Immature natural killer cell (primary cell): ENCODE measurements around the gene CACNG8. TPM values are rescaled to one million over a fixed set of nuclear protein-coding genes. Genes with fewer than 3 reads are reported as not detected.
"Not testable (repeated sequence)": the region's sequence is repeated elsewhere in the genome, so short reads cannot be mapped to it uniquely, and the experiment has no call there.

ENCODE experiments used
- DNase-seq, 3 donors: peaks; one replicate each; pipeline ENCODE4 v3.0.0; 2022; ENCODE audit warnings: mixed read lengths in 1 of 3
- H3K27ac Mint-ChIP-seq, 6 donors: one replicate each; pipeline ENCODE4 v1.8.0; 2020; ENCODE audit warnings: mixed read lengths in 6 of 6, mild to moderate bottlenecking in 5 of 6, inconsistent platforms in 4 of 6, moderate library complexity in 3 of 6
- H3K27me3 Mint-ChIP-seq, 3 donors: one replicate each; pipeline ENCODE4 v1.8.0; 2020 to 2021; ENCODE audit warnings: low read depth in 3 of 3, mild to moderate bottlenecking in 3 of 3, mixed read lengths in 3 of 3, moderate library complexity in 3 of 3, inconsistent platforms in 1 of 3
- H3K36me3 Mint-ChIP-seq, 3 donors: one replicate each; pipeline ENCODE4 v1.8.0; 2020; ENCODE audit warnings: mixed read lengths in 3 of 3, inconsistent platforms in 2 of 3, mild to moderate bottlenecking in 2 of 3
- H3K4me1 Mint-ChIP-seq, 2 donors: one replicate each; pipeline ENCODE4 v1.8.0; 2020; ENCODE audit warnings: inconsistent platforms in 2 of 2, mild to moderate bottlenecking in 2 of 2, mixed read lengths in 2 of 2, moderate library complexity in 1 of 2
- H3K4me3 Mint-ChIP-seq, 5 donors: one replicate each; pipeline ENCODE4 v1.8.0; 2020; ENCODE audit warnings: mild to moderate bottlenecking in 5 of 5, mixed read lengths in 5 of 5, inconsistent platforms in 3 of 5, moderate library complexity in 3 of 5
- H3K9me3 Mint-ChIP-seq, 6 donors: one replicate each; pipeline ENCODE4 v1.8.0; 2020; ENCODE audit warnings: mild to moderate bottlenecking in 6 of 6, mixed read lengths in 6 of 6, inconsistent platforms in 4 of 6, moderate library complexity in 3 of 6
- polyA plus RNA-seq, 3 donors: library from polyadenylated mRNA; unstranded; fragments of 300-500 nt; fragmentation: Illumina TruSeq; gene quantifications; one replicate each; pipeline ENCODE4 v1.2.3, GENCODE V29; 2021

The CACNG8 gene
- polyA plus RNA-seq, 3 donors from 2014 or later, result not detected

DNA sequence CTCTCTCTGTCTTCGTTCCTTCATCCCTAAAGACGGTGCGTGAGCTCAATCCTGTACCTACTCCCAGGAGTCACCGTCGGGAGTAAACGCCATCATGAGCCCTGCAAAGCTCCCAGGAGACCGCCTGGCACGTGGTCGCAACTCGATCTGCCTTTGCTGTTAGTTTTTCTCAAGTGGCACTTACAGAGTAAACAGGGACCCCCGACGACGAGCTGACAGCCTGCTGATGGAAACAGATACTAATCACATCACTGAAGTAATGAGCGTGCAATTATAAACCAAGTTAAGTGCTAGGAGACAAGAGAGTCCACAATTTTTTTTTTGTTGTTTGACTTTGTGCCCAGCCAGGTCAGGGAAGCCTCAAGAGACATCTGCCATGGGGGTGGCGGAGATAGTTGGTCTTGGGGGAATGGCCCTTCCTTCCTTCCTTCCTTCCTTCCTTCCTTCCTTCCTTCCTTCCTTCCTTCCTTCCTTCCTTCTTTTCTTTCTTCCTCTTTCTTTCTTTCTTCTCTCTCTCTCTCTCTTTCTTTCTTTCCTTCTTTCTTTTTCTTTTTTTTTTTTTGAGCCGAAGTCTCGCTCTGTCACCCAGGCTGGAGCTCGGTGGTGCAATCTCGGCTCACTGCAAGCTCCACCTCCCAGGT is 52.3 kb downstream of the CACNG8 start:
- Mint-ChIP-seq H3K4me1 (no peaks in the 10 kb centered on the region), H3K36me3 (no peaks in the 10 kb centered on the region), H3K27ac (no peak overlapping the region), H3K4me3 (no peak overlapping the region), H3K9me3 (no peaks in the 10 kb centered on the region), H3K27me3 (peaks cover 2 to 15% (median 8%) of the 10 kb centered on the region in 3 donors)
- no peak for DNase-seq

- DNase-seq, result no peak
- Mint-ChIP-seq H3K4me1 (no peaks in the 10 kb centered on the region), H3K9me3 (no peaks in the 10 kb centered on the region), H3K27me3 (peaks cover 2 to 19% (median 9%) of the 10 kb centered on the region in 3 donors), H3K36me3 (no peaks in the 10 kb centered on the region), H3K27ac (no peak overlapping the region), H3K4me3 (no peak overlapping the region)
These were observed 54.5 kb downstream of the CACNG8 start for GRCh38 chr19:54017261-54017660.

DNA sequence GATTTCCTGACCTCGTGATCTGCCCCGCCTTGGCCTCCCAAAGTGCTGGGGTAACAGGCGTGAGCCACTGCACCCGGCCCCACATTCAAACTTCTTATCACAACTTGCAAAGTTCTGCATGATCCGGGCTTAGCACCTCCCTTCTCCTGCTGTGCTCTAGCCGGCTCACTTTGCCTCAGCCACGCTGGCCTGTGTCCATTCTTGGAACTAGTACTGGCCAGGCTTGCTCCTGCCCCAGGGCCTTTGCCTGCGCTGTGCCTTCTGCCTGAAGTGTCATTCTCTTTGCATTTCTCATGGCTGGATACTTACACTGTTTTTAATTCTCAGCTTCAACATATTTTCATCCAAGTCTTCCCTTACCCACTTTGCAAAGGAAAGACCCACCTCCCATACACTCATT is 58.6 kb downstream of the CACNG8 start:
- H3K27me3 Mint-ChIP-seq, result peaks cover 0 to 18% (median 6%) of the 10 kb centered on the region in 3 donors
- H3K4me3 Mint-ChIP-seq, result no peak overlapping the region
- DNase-seq, result no peak
- H3K27ac Mint-ChIP-seq, result no peak overlapping the region
- H3K4me1 Mint-ChIP-seq, result peaks cover 0 to 3% of the 10 kb centered on the region in 2 donors
- no peaks in the 10 kb centered on the region for H3K9me3 Mint-ChIP-seq
- H3K36me3 Mint-ChIP-seq, result no peaks in the 10 kb centered on the region

DNA sequence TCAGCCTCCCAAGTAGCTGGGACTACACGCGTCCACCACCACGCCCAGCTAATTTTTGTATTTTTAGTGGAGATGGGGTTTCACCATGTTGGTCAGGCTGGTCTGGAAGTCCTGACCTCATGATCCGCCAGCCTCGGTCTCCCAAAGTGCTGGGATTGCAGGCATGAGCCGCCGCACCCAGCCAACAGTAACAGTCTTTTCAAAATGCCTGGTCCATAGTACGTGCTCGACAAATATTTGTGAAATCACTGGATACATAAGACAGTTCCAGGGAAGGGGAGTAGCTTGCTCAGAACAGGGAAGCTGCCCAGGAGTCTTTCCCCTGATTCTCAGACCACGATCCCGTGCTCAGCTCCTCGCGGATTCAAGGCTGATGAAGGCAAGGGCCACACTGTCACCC is 59.2 kb downstream of the CACNG8 start:
- H3K36me3 Mint-ChIP-seq, result no peaks in the 10 kb centered on the region
- no peaks in the 10 kb centered on the region for H3K9me3 Mint-ChIP-seq
- no peak overlapping the region for H3K4me3 Mint-ChIP-seq
- no peak overlapping the region for H3K27ac Mint-ChIP-seq
- H3K27me3 Mint-ChIP-seq, result peaks cover 0 to 18% (median 6%) of the 10 kb centered on the region in 3 donors
- H3K4me1 Mint-ChIP-seq, result peaks cover 0 to 3% of the 10 kb centered on the region in 2 donors
- no peak for DNase-seq

DNA sequence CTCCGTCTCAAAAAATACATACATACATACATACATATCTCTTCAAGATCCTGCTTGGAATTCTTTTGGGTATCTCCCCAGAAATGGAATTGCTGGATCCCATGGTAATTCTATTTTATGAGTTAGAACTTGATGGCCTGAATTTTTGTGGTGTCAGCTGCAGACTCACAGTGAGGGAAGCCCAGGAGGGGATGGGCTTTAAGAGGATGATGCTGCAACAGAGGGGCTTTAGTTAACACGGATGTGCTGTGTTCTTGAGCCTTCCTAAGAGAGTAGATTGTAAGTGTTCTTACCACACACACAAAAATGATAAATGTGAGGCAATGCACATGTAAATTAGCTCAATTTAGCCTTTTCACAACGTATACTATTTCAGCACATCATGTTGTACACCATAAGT is 60.5 kb downstream of the CACNG8 start:
- no peak overlapping the region for H3K4me3 Mint-ChIP-seq
- H3K27ac Mint-ChIP-seq, result no peak overlapping the region
- H3K4me1 Mint-ChIP-seq, result peaks cover 0 to 3% of the 10 kb centered on the region in 2 donors
- peaks cover 2 to 15% (median 4%) of the 10 kb centered on the region in 3 donors for H3K27me3 Mint-ChIP-seq
- H3K36me3 Mint-ChIP-seq, result no peaks in the 10 kb centered on the region
- H3K9me3 Mint-ChIP-seq, result no peaks in the 10 kb centered on the region
- no peak for DNase-seq

DNA sequence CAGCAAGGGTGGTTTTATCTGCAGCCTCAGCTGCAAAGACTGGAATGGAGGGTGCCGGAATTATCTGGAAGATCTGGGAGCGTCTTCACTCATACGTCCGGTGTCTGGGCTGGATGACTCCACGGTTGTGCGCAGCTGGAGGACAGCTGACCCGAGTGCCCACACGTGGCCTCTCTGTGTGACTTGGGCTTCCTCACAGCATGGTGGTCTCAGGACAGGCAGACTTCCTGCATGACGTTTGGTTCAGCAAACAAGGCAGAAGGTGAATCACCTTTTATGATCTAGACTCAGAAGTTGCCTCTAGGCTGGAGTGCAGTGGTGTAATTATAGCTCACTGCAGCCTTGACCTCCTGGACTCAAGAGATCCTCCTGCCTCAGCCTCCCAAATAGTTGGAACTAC is 61.9 kb downstream of the CACNG8 start:
- no peak overlapping the region for H3K27ac Mint-ChIP-seq
- no peak overlapping the region for H3K4me3 Mint-ChIP-seq
- peaks cover 2 to 22% (median 4%) of the 10 kb centered on the region in 3 donors for H3K27me3 Mint-ChIP-seq
- no peak for DNase-seq
- no peaks in the 10 kb centered on the region for H3K36me3 Mint-ChIP-seq
- peaks cover 0 to 3% of the 10 kb centered on the region in 2 donors for H3K4me1 Mint-ChIP-seq
- no peaks in the 10 kb centered on the region for H3K9me3 Mint-ChIP-seq

GRCh38 chr19:54026656-54027055 is 63.9 kb downstream of the CACNG8 start:
- no peaks in the 10 kb centered on the region for H3K9me3 Mint-ChIP-seq
- DNase-seq, result no peak
- H3K4me1 Mint-ChIP-seq, result peaks cover 3 to 5% of the 10 kb centered on the region in 2 donors
- H3K27ac Mint-ChIP-seq, result no peak overlapping the region
- no peak overlapping the region for H3K4me3 Mint-ChIP-seq
- peaks cover 2 to 24% (median 8%) of the 10 kb centered on the region in 3 donors for H3K27me3 Mint-ChIP-seq
- H3K36me3 Mint-ChIP-seq, result no peaks in the 10 kb centered on the region

DNA sequence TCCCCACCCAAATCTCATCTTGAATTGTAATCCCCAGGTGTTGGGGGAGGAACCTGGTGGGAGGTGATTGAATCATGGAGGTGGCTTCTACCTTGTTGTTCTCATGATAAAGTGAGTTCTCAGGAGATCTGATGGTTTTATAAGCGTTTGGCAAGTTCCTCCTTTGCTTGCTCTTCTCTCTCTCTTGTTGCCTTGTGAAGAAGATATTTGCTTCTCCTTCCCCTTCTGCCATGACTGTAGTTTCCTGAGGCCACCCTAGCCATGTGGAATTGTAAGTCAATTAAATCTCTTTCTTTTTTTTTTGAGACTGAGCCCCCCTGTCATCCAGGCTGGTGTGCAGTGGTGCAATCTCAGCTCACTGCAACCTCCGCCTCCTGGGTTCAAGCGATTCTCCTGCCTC is 66.6 kb downstream of the CACNG8 start:
- Mint-ChIP-seq H3K9me3 (no peaks in the 10 kb centered on the region), H3K4me3 (no peak overlapping the region), H3K27me3 (peaks cover 2 to 20% (median 8%) of the 10 kb centered on the region in 3 donors), H3K4me1 (peaks cover 0 to 5% of the 10 kb centered on the region in 2 donors), H3K36me3 (no peaks in the 10 kb centered on the region), H3K27ac (no peak overlapping the region)
- no peak for DNase-seq

DNA sequence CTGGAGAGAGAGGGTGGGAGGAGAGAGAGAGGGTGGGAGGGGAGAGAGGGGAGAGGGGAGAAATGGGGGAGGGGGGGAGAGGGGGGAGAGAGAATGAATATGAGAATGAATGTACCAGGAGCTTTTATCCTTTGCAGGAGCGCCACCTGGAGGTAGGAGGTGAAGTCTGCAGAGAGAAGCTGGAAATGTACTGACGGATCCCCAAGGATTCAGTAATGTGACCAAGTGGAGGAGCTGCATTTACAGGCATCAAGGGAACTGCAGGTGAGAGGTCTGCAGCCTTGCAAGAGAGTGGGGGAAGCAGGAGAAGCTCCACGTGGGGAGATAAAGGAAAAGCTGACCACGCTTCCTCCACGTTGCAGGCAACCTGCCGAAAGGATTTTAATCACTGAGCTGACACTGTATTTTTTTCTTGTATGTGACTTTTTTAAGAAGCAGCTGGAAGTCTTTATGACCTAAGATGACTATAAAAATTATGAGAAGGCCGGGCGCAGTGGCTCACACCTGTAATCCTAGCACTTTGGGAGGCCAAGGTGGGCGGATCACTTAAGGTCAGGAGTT is 67.3 kb downstream of the CACNG8 start:
- peak; percentile 10 to 29 (median 27) for DNase-seq
- H3K9me3 Mint-ChIP-seq, result no peaks in the 10 kb centered on the region
- no peak overlapping the region for H3K27ac Mint-ChIP-seq
- peaks cover 0 to 5% of the 10 kb centered on the region in 2 donors for H3K4me1 Mint-ChIP-seq
- H3K36me3 Mint-ChIP-seq, result no peaks in the 10 kb centered on the region
- H3K4me3 Mint-ChIP-seq, result no peak overlapping the region
- peaks cover 3 to 20% (median 8%) of the 10 kb centered on the region in 3 donors for H3K27me3 Mint-ChIP-seq

- no peak for DNase-seq
- Mint-ChIP-seq H3K4me1 (peaks cover 0 to 5% of the 10 kb centered on the region in 2 donors), H3K36me3 (no peaks in the 10 kb centered on the region), H3K9me3 (no peaks in the 10 kb centered on the region), H3K27me3 (peaks cover 3 to 17% (median 8%) of the 10 kb centered on the region in 3 donors), H3K27ac (no peak overlapping the region), H3K4me3 (no peak overlapping the region)
These were observed 68.3 kb downstream of the CACNG8 start for GRCh38 chr19:54030895-54031586.

GRCh38 chr19:54035215-54036178 is 72.8 kb downstream of the CACNG8 start:
- DNase-seq, result no peak
- peaks cover 2 to 13% (median 6%) of the 10 kb centered on the region in 3 donors for H3K27me3 Mint-ChIP-seq
- H3K4me1 Mint-ChIP-seq, result no peaks in the 10 kb centered on the region
- no peak overlapping the region for H3K27ac Mint-ChIP-seq
- H3K36me3 Mint-ChIP-seq, result no peaks in the 10 kb centered on the region
- H3K4me3 Mint-ChIP-seq, result no peak overlapping the region
- H3K9me3 Mint-ChIP-seq, result peaks cover 0 to 1% (median 0%) of the 10 kb centered on the region in 6 donors

- H3K4me1 Mint-ChIP-seq, H3K4me3 Mint-ChIP-seq, H3K27ac Mint-ChIP-seq, DNase-seq, H3K9me3 Mint-ChIP-seq, H3K36me3 Mint-ChIP-seq: not testable (repeated sequence)
- H3K27me3 Mint-ChIP-seq, result peaks cover 2 to 13% (median 2%) of the 10 kb centered on the region in 3 donors
These were observed 73.8 kb downstream of the CACNG8 start for GRCh38 chr19:54036542-54036941.
